Measurements from ENCODE around the gene BBS1. TPM values are rescaled to one million over a fixed set of nuclear protein-coding genes. Genes with fewer than 3 reads are reported as not detected.

The BBS1 gene
- total RNA-seq, 1 donor from 2014 or later, result 14.6 TPM

GRCh38 chr11:66547662-66548009, 37.2 kb downstream of the BBS1 start:
- Histone ChIP-seq H3K36me3 (ENCODE audit: control insufficient read depth in 3 of 3, insufficient read depth in 3 of 3, low read length in 3 of 3) (peaks cover 2 to 21% (median 7%) of the 10 kb centered on the region in 3 donors), H3K27me3 (ENCODE audit: control insufficient read depth in 3 of 3, insufficient read depth in 3 of 3, low read length in 3 of 3) (no peaks in the 10 kb centered on the region), H3K27ac (ENCODE audit: low read depth, low read length) (peak overlapping the region; percentile 90), H3K4me3 (ENCODE audit: low read length in 3 of 3) (peak overlapping the region; percentile 35 to 78 (median 61)), H3K9me3 (ENCODE audit: control insufficient read depth in 3 of 3, low read length in 3 of 3) (no peaks in the 10 kb centered on the region), H3K4me1 (ENCODE audit: control insufficient read depth in 3 of 3, insufficient read depth in 3 of 3, low read length in 3 of 3) (peaks cover 53 to 88% (median 54%) of the 10 kb centered on the region in 3 donors), H3K9ac (ENCODE audit: low read depth in 1 of 3, low read length in 3 of 3) (peak overlapping the region; percentile 73 to 90 (median 74))

GRCh38 chr11:66548041-66548440, 37.6 kb downstream of the BBS1 start:
- H3K27ac ChIP-seq (ENCODE audit: low read depth, low read length), result peak overlapping the region; percentile 90

GRCh38 chr11:66548774-66549630, 38.6 kb downstream of the BBS1 start:
- Histone ChIP-seq H3K36me3 (ENCODE audit: control insufficient read depth in 3 of 3, insufficient read depth in 3 of 3, low read length in 3 of 3) (peaks cover 0 to 17% (median 7%) of the 10 kb centered on the region in 3 donors), H3K27me3 (ENCODE audit: control insufficient read depth in 3 of 3, insufficient read depth in 3 of 3, low read length in 3 of 3) (no peaks in the 10 kb centered on the region), H3K9me3 (ENCODE audit: control insufficient read depth in 3 of 3, low read length in 3 of 3) (no peaks in the 10 kb centered on the region), H3K27ac (ENCODE audit: low read depth, low read length) (peak overlapping the region; percentile 90), H3K4me1 (ENCODE audit: control insufficient read depth in 3 of 3, insufficient read depth in 3 of 3, low read length in 3 of 3) (peaks cover 40 to 74% (median 41%) of the 10 kb centered on the region in 3 donors), H3K9ac (ENCODE audit: low read depth in 1 of 3, low read length in 3 of 3) (peak overlapping the region in 2 of 3 donors; percentile 65 to 71), H3K4me3 (ENCODE audit: low read length in 3 of 3) (peak overlapping the region; percentile 41 to 78 (median 61))

More at GRCh38 chr11:66548041-66548440, 37.6 kb downstream of the BBS1 start:
- Histone ChIP-seq H3K9me3 (ENCODE audit: control insufficient read depth in 3 of 3, low read length in 3 of 3) (no peaks in the 10 kb centered on the region), H3K27me3 (ENCODE audit: control insufficient read depth in 3 of 3, insufficient read depth in 3 of 3, low read length in 3 of 3) (no peaks in the 10 kb centered on the region), H3K9ac (ENCODE audit: low read depth in 1 of 3, low read length in 3 of 3) (peak overlapping the region; percentile 73 to 90 (median 74)), H3K4me1 (ENCODE audit: control insufficient read depth in 3 of 3, insufficient read depth in 3 of 3, low read length in 3 of 3) (peaks cover 49 to 84% (median 50%) of the 10 kb centered on the region in 3 donors), H3K36me3 (ENCODE audit: control insufficient read depth in 3 of 3, insufficient read depth in 3 of 3, low read length in 3 of 3) (peaks cover 2 to 18% (median 7%) of the 10 kb centered on the region in 3 donors), H3K4me3 (ENCODE audit: low read length in 3 of 3) (peak overlapping the region; percentile 35 to 78 (median 61))

- Histone ChIP-seq H3K9ac (ENCODE audit: low read depth in 1 of 3, low read length in 3 of 3) (peak overlapping the region in 1 of 3 donors; percentile 43), H3K4me1 (ENCODE audit: control insufficient read depth in 3 of 3, insufficient read depth in 3 of 3, low read length in 3 of 3) (peaks cover 34 to 68% (median 36%) of the 10 kb centered on the region in 3 donors), H3K36me3 (ENCODE audit: control insufficient read depth in 3 of 3, insufficient read depth in 3 of 3, low read length in 3 of 3) (peaks cover 0 to 20% (median 7%) of the 10 kb centered on the region in 3 donors), H3K27ac (ENCODE audit: low read depth, low read length) (peak overlapping the region; percentile 30), H3K27me3 (ENCODE audit: control insufficient read depth in 3 of 3, insufficient read depth in 3 of 3, low read length in 3 of 3) (no peaks in the 10 kb centered on the region), H3K4me3 (ENCODE audit: low read length in 3 of 3) (peak overlapping the region in 2 of 3 donors; percentile 2 to 57), H3K9me3 (ENCODE audit: control insufficient read depth in 3 of 3, low read length in 3 of 3) (no peaks in the 10 kb centered on the region)
Measured at GRCh38 chr11:66549696-66550095, 39.3 kb downstream of the BBS1 start.

- Histone ChIP-seq H3K4me3 (ENCODE audit: low read length in 3 of 3) (no peak overlapping the region), H3K36me3 (ENCODE audit: control insufficient read depth in 3 of 3, insufficient read depth in 3 of 3, low read length in 3 of 3) (peaks cover 0 to 23% (median 8%) of the 10 kb centered on the region in 3 donors), H3K27ac (ENCODE audit: low read depth, low read length) (peak overlapping the region; percentile 30)
Measured at GRCh38 chr11:66550887-66551286, 40.5 kb downstream of the BBS1 start.

GRCh38 chr11:66554602-66555001, 44.2 kb downstream of the BBS1 start:
- Histone ChIP-seq H3K4me1 (ENCODE audit: control insufficient read depth in 3 of 3, insufficient read depth in 3 of 3, low read length in 3 of 3) (peaks cover 3 to 54% (median 48%) of the 10 kb centered on the region in 3 donors), H3K27me3 (ENCODE audit: control insufficient read depth in 3 of 3, insufficient read depth in 3 of 3, low read length in 3 of 3) (peaks cover 8 to 12% (median 9%) of the 10 kb centered on the region in 3 donors), H3K9ac (ENCODE audit: low read depth in 1 of 3, low read length in 3 of 3) (no peak overlapping the region), H3K4me3 (ENCODE audit: low read length in 3 of 3) (no peak overlapping the region), H3K9me3 (ENCODE audit: control insufficient read depth in 3 of 3, low read length in 3 of 3) (no peaks in the 10 kb centered on the region), H3K27ac (ENCODE audit: low read depth, low read length) (no peak overlapping the region), H3K36me3 (ENCODE audit: control insufficient read depth in 3 of 3, insufficient read depth in 3 of 3, low read length in 3 of 3) (peaks cover 0 to 39% (median 15%) of the 10 kb centered on the region in 3 donors)

More at GRCh38 chr11:66550887-66551286, 40.5 kb downstream of the BBS1 start:
- Histone ChIP-seq H3K9ac (ENCODE audit: low read depth in 1 of 3, low read length in 3 of 3) (no peak overlapping the region), H3K27me3 (ENCODE audit: control insufficient read depth in 3 of 3, insufficient read depth in 3 of 3, low read length in 3 of 3) (peaks cover 0 to 5% (median 0%) of the 10 kb centered on the region in 3 donors), H3K9me3 (ENCODE audit: control insufficient read depth in 3 of 3, low read length in 3 of 3) (no peaks in the 10 kb centered on the region), H3K4me1 (ENCODE audit: control insufficient read depth in 3 of 3, insufficient read depth in 3 of 3, low read length in 3 of 3) (peaks cover 27 to 60% (median 31%) of the 10 kb centered on the region in 3 donors)

GRCh38 chr11:66555416-66555815, 45.0 kb downstream of the BBS1 start:
- Histone ChIP-seq H3K27me3 (ENCODE audit: control insufficient read depth in 3 of 3, insufficient read depth in 3 of 3, low read length in 3 of 3) (peaks cover 8 to 12% (median 9%) of the 10 kb centered on the region in 3 donors), H3K9me3 (ENCODE audit: control insufficient read depth in 3 of 3, low read length in 3 of 3) (no peaks in the 10 kb centered on the region), H3K4me3 (ENCODE audit: low read length in 3 of 3) (no peak overlapping the region), H3K9ac (ENCODE audit: low read depth in 1 of 3, low read length in 3 of 3) (no peak overlapping the region), H3K27ac (ENCODE audit: low read depth, low read length) (no peak overlapping the region), H3K4me1 (ENCODE audit: control insufficient read depth in 3 of 3, insufficient read depth in 3 of 3, low read length in 3 of 3) (peaks cover 3 to 50% (median 40%) of the 10 kb centered on the region in 3 donors), H3K36me3 (ENCODE audit: control insufficient read depth in 3 of 3, insufficient read depth in 3 of 3, low read length in 3 of 3) (peaks cover 0 to 37% (median 19%) of the 10 kb centered on the region in 3 donors)

- no peak overlapping the region for H3K27ac ChIP-seq (ENCODE audit: low read depth, low read length)
- H3K36me3 ChIP-seq (ENCODE audit: control insufficient read depth in 3 of 3, insufficient read depth in 3 of 3, low read length in 3 of 3), result peaks cover 0 to 39% (median 22%) of the 10 kb centered on the region in 3 donors
- H3K9me3 ChIP-seq (ENCODE audit: control insufficient read depth in 3 of 3, low read length in 3 of 3), result no peaks in the 10 kb centered on the region
- peaks cover 8 to 12% (median 9%) of the 10 kb centered on the region in 3 donors for H3K27me3 ChIP-seq (ENCODE audit: control insufficient read depth in 3 of 3, insufficient read depth in 3 of 3, low read length in 3 of 3)
- no peak overlapping the region for H3K9ac ChIP-seq (ENCODE audit: low read depth in 1 of 3, low read length in 3 of 3)
- peaks cover 3 to 43% (median 33%) of the 10 kb centered on the region in 3 donors for H3K4me1 ChIP-seq (ENCODE audit: control insufficient read depth in 3 of 3, insufficient read depth in 3 of 3, low read length in 3 of 3)
- no peak overlapping the region for H3K4me3 ChIP-seq (ENCODE audit: low read length in 3 of 3)
Measured at GRCh38 chr11:66556086-66556485, 45.7 kb downstream of the BBS1 start.

GRCh38 chr11:66557733-66558326, 47.4 kb downstream of the BBS1 start:
- Histone ChIP-seq H3K4me1 (ENCODE audit: control insufficient read depth in 3 of 3, insufficient read depth in 3 of 3, low read length in 3 of 3) (peaks cover 3 to 30% (median 29%) of the 10 kb centered on the region in 3 donors), H3K9ac (ENCODE audit: low read depth in 1 of 3, low read length in 3 of 3) (no peak overlapping the region), H3K4me3 (ENCODE audit: low read length in 3 of 3) (no peak overlapping the region), H3K36me3 (ENCODE audit: control insufficient read depth in 3 of 3, insufficient read depth in 3 of 3, low read length in 3 of 3) (peaks cover 9 to 51% (median 28%) of the 10 kb centered on the region in 3 donors), H3K27ac (ENCODE audit: low read depth, low read length) (no peak overlapping the region), H3K9me3 (ENCODE audit: control insufficient read depth in 3 of 3, low read length in 3 of 3) (no peaks in the 10 kb centered on the region), H3K27me3 (ENCODE audit: control insufficient read depth in 3 of 3, insufficient read depth in 3 of 3, low read length in 3 of 3) (peaks cover 8 to 12% (median 9%) of the 10 kb centered on the region in 3 donors)

Measured in skeletal muscle tissue (tissue), 4 donors.